K562 (cell line): ENCODE measurements around the gene GAL3ST2. TPM values are rescaled to one million over a fixed set of nuclear protein-coding genes. Genes with fewer than 3 reads are reported as not detected.
"Not testable (repeated sequence)": the region's sequence is repeated elsewhere in the genome, so short reads cannot be mapped to it uniquely, and the experiment has no call there.

ENCODE experiments used
- ATAC-seq: fragments of 200-7000 bp; cut with Tn5 transposase; 3 replicates; pipeline ENCODE4 v1.9.1; 2020; ENCODE audit warnings: moderate library complexity
- BruUV-seq: library from RNA; stranded (reverse); fragments of 400-500 nt; replicated peaks from 2 replicates; lab custom pipeline; 2021; lab: Mats Ljungman, UMichigan
- CTCF ChIA-PET: fragments of 300-600 bp; formaldehyde crosslinking; extraction: SDS; loops from one replicate; lab custom pipeline; 2021; ENCODE audit warnings: low intra/inter-chr PET ratio; lab: Yijun Ruan, JAX
- POLR2A ChIA-PET: fragments of 300-600, 350-650 bp; sonication (Branson Sonifier 250); formaldehyde crosslinking; extraction: SDS; loops from one replicate; lab custom pipeline; 2021; ENCODE audit warnings: antibody characterized with exemption, inconsistent platforms; lab: Yijun Ruan, JAX
- DNase-seq, 4 experiments: peaks; one replicate each; pipeline versions ENCODE4 v3.0.0 to v3.0.0-alpha.2; 2011 to 2018; ENCODE audit warnings: low spot score in 3 of 4, mixed read lengths in 3 of 4; ENCODE audit errors: extremely low read depth in 1 of 4
- FAIRE-seq: peaks from 2 replicates; lab custom pipeline; 2011; peaks lifted over from hg19 to GRCh38; lab: Jason Lieb, UNC
- H2AFZ ChIP-seq: 2 replicates; pipeline ENCODE4 v1.6.0; 2011; ENCODE audit warnings: low read depth, low read length, control low read depth, inconsistent platforms
- H3K27ac ChIP-seq: fragments of 200-600 bp; 3 replicates; pipeline ENCODE4 v1.8.0; 2011; ENCODE audit warnings: low read depth, mild to moderate bottlenecking, control low read depth, inconsistent platforms, low read length, moderate library complexity, mixed read lengths; ENCODE audit errors: extremely low read depth
- H3K27me3 ChIP-seq, 2 experiments: fragments of 300-600 bp in 1 of 2; 2 replicates in 1 of 2; 3 replicates in 1 of 2; pipeline versions ENCODE4 v1.6.0 to v1.8.0; 2011; ENCODE audit warnings: inconsistent platforms in 2 of 2, low read length in 2 of 2, mild to moderate bottlenecking in 1 of 2, mixed read lengths in 1 of 2, moderate library complexity in 1 of 2; ENCODE audit not compliant: control insufficient read depth in 2 of 2, insufficient read depth in 2 of 2
- H3K36me3 ChIP-seq: fragments of 300-600 bp; 3 replicates; pipeline ENCODE4 v1.8.0; 2011; ENCODE audit warnings: mild to moderate bottlenecking, low read length, inconsistent platforms; ENCODE audit not compliant: control insufficient read depth, insufficient read depth
- H3K4me1 ChIP-seq, 2 experiments: fragments of 200-600 bp in 1 of 2; replicated peaks in 1 of 2; 2 replicates in 1 of 2; 3 replicates in 1 of 2; pipeline versions ENCODE4 v1.5.1 to v1.8.0; 2011; ENCODE audit warnings: inconsistent platforms in 2 of 2, low read length in 2 of 2, mild to moderate bottlenecking in 1 of 2, mixed read lengths in 1 of 2, moderate library complexity in 1 of 2; ENCODE audit not compliant: control insufficient read depth in 2 of 2, insufficient read depth in 2 of 2
- H3K4me2 ChIP-seq: 2 replicates; pipeline ENCODE4 v1.6.1; 2011; ENCODE audit warnings: low read length, control low read depth, inconsistent platforms, mixed read lengths; ENCODE audit not compliant: insufficient read depth
- H3K4me3 ChIP-seq: fragments of 200-600 bp; sonication (generic), shearing (Covaris generic); 2 replicates; pipeline ENCODE4 v1.5.1; 2016; ENCODE audit warnings: control low read depth, inconsistent platforms
- H3K79me2 ChIP-seq: fragments of 200-600 bp; 3 replicates; pipeline ENCODE4 v1.8.0; 2011; ENCODE audit warnings: low read length, inconsistent platforms; ENCODE audit not compliant: control insufficient read depth, insufficient read depth
- H3K9ac ChIP-seq, 2 experiments: 2 replicates each; pipeline versions ENCODE4 v1.6.0 to v1.6.1; 2011; ENCODE audit warnings: low read depth in 2 of 2, low read length in 2 of 2, control low read depth in 1 of 2, inconsistent platforms in 1 of 2, mild to moderate bottlenecking in 1 of 2, mixed read lengths in 1 of 2; ENCODE audit not compliant: insufficient read depth in 1 of 2
- H3K9me1 ChIP-seq: one replicate; pipeline ENCODE4 v1.6.0; 2011; ENCODE audit warnings: inconsistent platforms, mild to moderate bottlenecking, low read length, moderate library complexity; ENCODE audit not compliant: control insufficient read depth, insufficient read depth
- H3K9me3 ChIP-seq: replicated peaks from 2 replicates; pipeline ENCODE4 v1.5.1; 2011; ENCODE audit warnings: low read depth, low read length, inconsistent platforms; ENCODE audit not compliant: control insufficient read depth, insufficient read depth
- H4K20me1 ChIP-seq: replicated peaks from 2 replicates; pipeline ENCODE4 v1.6.1; 2011; ENCODE audit warnings: low read length, inconsistent platforms, mixed read lengths; ENCODE audit not compliant: control insufficient read depth, insufficient read depth
- HDAC3 ChIP-seq: fragments of 450-650 bp; IDR thresholded peaks from 2 replicates; pipeline ENCODE4 v1.6.1; 2018; ENCODE audit warnings: borderline replicate concordance, mild to moderate bottlenecking, moderate library complexity; ENCODE audit not compliant: partially characterized antibody
- MECOM ChIP-seq: fragments of 250-450 bp; sonication (Bioruptor Pico); IDR thresholded peaks from 2 replicates; pipeline ENCODE4 v1.8.0; 2022; ENCODE audit warnings: inconsistent platforms
- RAD21 ChIP-seq, 2 experiments: fragments of 250-450 bp in 1 of 2; fragments of 450-650 bp in 1 of 2; sonication (Bioruptor Pico) in 1 of 2; formaldehyde crosslinking in 1 of 2; IDR thresholded peaks in 1 of 2; conservative IDR thresholded peaks in 1 of 2; 2 replicates each; pipeline versions ENCODE4 v1.4.0 to v1.8.0; 2020 to 2022; ENCODE audit warnings: mild to moderate bottlenecking in 2 of 2, moderate library complexity in 1 of 2
- ZEB2 ChIP-seq: fragments of 450-650 bp; IDR thresholded peaks from 2 replicates; pipeline ENCODE4 v1.6.1; 2016
- ZNF263 ChIP-seq: sonication (generic); formaldehyde crosslinking; IDR thresholded peaks from 2 replicates; pipeline ENCODE4 v1.8.0; 2022; ENCODE audit warnings: mild to moderate bottlenecking, missing genetic modification reagents, borderline replicate concordance
- ZNF384 ChIP-seq: IDR thresholded peaks from 2 replicates; pipeline ENCODE4 v1.6.1; 2012; ENCODE audit warnings: low read depth, low read length, improper control_type of control experiment
- ZNF431 ChIP-seq: sonication (generic); formaldehyde crosslinking; IDR thresholded peaks from 2 replicates; pipeline ENCODE4 v1.8.0; 2022; ENCODE audit warnings: mild to moderate bottlenecking, missing genetic modification reagents
- ZNF445 ChIP-seq: fragments of 250-450 bp; sonication (Bioruptor Pico); IDR thresholded peaks from 2 replicates; pipeline ENCODE4 v1.4.0; 2020; ENCODE audit warnings: low read depth, mild to moderate bottlenecking, moderate library complexity
- ZNF717 ChIP-seq: fragments of 250-450 bp; sonication (Bioruptor Pico); IDR thresholded peaks from 2 replicates; pipeline ENCODE4 v1.5.0; 2021
- WGBS: fragments of 100-300 bp; shearing (Covaris generic); methylation state at CpG from one replicate; pipeline ENCODE4 v1.1.6; 2016; ENCODE audit warnings: low coverage, mixed read lengths; ENCODE audit not compliant: insufficient coverage; ENCODE audit errors: missing lambda C conversion rate; 5-methylcytosine and 5-hydroxymethylcytosine counted together
- in situ Hi-C: fragments of 300-500 bp; cut with MboI; formaldehyde crosslinking; loops from 4 replicates; pipeline ENCODE4 v1.15.0; 2018; ENCODE audit warnings: inconsistent platforms, mixed read lengths
- intact Hi-C: fragments of 100-400 bp; cut with micrococcal nuclease; formaldehyde crosslinking; loops from 2 replicates; pipeline ENCODE4 v1.14.2; 2022
- polyA plus RNA-seq, 8 experiments: library from polyadenylated mRNA; depleted of rRNA in 4 of 8; stranded (reverse) in 5 of 8; unstranded in 3 of 8; fragments of >200 nt; fragmentation: Nextera tagmentation in 2 of 8; fragmentation: Illumina TruSeq in 1 of 8; extraction: Ambion mirVana in 2 of 8; extraction: Trizol in 1 of 8; gene quantifications; 2 replicates each; pipeline versions ENCODE4 v1.2.1 to v1.2.3, GENCODE V29; 2011 to 2014; ENCODE audit warnings: inconsistent platforms in 1 of 8, missing spikeins in 1 of 8
- total RNA-seq, 7 experiments: library from RNA; depleted of rRNA in 6 of 7; stranded (reverse); fragments of >200 nt in 6 of 7; fragmentation: Illumina TruSeq in 2 of 7; extraction: Trizol in 2 of 7; gene quantifications; 2 replicates each; pipeline versions ENCODE4 v1.2.1 to v1.2.3, GENCODE V29; 2011 to 2021; ENCODE audit warnings: low replicate concordance in 1 of 7
- TF ChIP-seq, protein P1 (sequence below), 2 experiments: fragments of 200-800 bp in 1 of 2; sonication (Bioruptor generic) in 1 of 2; sonication (generic) in 1 of 2; formaldehyde crosslinking in 1 of 2; IDR thresholded peaks in 1 of 2; conservative IDR thresholded peaks in 1 of 2; 2 replicates each; pipeline versions ENCODE4 v1.5.0 to v1.6.1; 2016 to 2020; ENCODE audit warnings: missing compliant biosample characterization in 1 of 2, missing genetic modification characterization in 1 of 2, missing genetic modification reagents in 1 of 2

GAL3ST2 gene
- total and polyA plus RNA-seq, 9 of the 15 experiments (the other 6 are each of a cell fraction or from before 2014, with no cell fraction given): 0.42 TPM; not detected in 8

GRCh38 chr2:241742320-241742939, 34.2 kb upstream of the GAL3ST2 start:
- Histone ChIP-seq H3K9me3 (peaks cover 2% of the 10 kb centered on the region; the same call in 1 of the 2 replicates), H3K27ac (no peak overlapping the region), H3K4me2 (no peak overlapping the region), H4K20me1 (no peaks in the 10 kb centered on the region), H3K27me3 (no peaks in the 10 kb centered on the region), H3K79me2 (no peaks in the 10 kb centered on the region; the same call in 2 of the 3 replicates), H3K4me1 (peaks cover 0 to 31% of the 10 kb centered on the region in 2 experiments; a peak in 2 of 5 replicates), H3K9me1 (no peaks in the 10 kb centered on the region), H3K4me3 (no peak overlapping the region), H3K36me3 (peaks cover 38% of the 10 kb centered on the region; the same call in 1 of the 3 replicates), H3K9ac (peak overlapping the region in 1 of 2 experiments; percentile 52; a peak in 1 of 4 replicates), H2AFZ (no peak overlapping the region)
- in situ Hi-C loops: no loop called here
- TF ChIP-seq RAD21 (CRISPR knock-in tag; conservative IDR thresholded peaks at IDR 0.05 in 1 of 2, IDR thresholded peaks at IDR 0.05 in 1 of 2) (no peak), ZEB2 (no peak), MECOM (no peak), HDAC3 (no peak), ZNF384 (no peak), ZNF431 (CRISPR knock-in tag) (no peak), ZNF445 (CRISPR knock-in tag) (no peak), ZNF717 (CRISPR knock-in tag) (no peak), ZNF263 (CRISPR knock-in tag) (no peak)
- TF ChIP-seq, protein P1, sequence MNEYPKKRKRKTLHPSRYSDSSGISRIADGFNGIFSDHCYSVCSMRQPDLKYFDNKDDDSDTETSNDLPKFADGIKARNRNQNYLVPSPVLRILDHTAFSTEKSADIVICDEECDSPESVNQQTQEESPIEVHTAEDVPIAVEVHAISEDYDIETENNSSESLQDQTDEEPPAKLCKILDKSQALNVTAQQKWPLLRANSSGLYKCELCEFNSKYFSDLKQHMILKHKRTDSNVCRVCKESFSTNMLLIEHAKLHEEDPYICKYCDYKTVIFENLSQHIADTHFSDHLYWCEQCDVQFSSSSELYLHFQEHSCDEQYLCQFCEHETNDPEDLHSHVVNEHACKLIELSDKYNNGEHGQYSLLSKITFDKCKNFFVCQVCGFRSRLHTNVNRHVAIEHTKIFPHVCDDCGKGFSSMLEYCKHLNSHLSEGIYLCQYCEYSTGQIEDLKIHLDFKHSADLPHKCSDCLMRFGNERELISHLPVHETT (CRISPR knock-in tag; conservative IDR thresholded peaks at IDR 0.05 in 1 of 2, IDR thresholded peaks at IDR 0.05 in 1 of 2): no peak
- ChIA-PET POLR2A (no interaction called here), CTCF (no interaction called here)
- ATAC-seq (no peak), FAIRE-seq (no peak), DNase-seq (no peak)
- intact Hi-C loops: no loop called here
- 97% methylated on average over 17 of the region's 28 CpGs for WGBS
- BruUV-seq: no TSS peak

- FAIRE-seq, intact Hi-C loops, CTCF ChIA-PET, H3K79me2 ChIP-seq, H4K20me1 ChIP-seq, BruUV-seq, H3K4me3 ChIP-seq, H3K27ac ChIP-seq, DNase-seq, H3K9ac ChIP-seq, H3K9me1 ChIP-seq, H3K27me3 ChIP-seq, in situ Hi-C loops, ATAC-seq, H3K9me3 ChIP-seq, H3K4me2 ChIP-seq, POLR2A ChIA-PET, H2AFZ ChIP-seq: not testable (repeated sequence)
- Histone ChIP-seq H3K4me1 (peaks cover 0 to 30% of the 10 kb centered on the region in 2 experiments; a peak in 2 of 5 replicates), H3K36me3 (peaks cover 37% of the 10 kb centered on the region; the same call in 1 of the 3 replicates)
- 100% methylated on average over 4 of the region's 15 CpGs for WGBS
Measured at GRCh38 chr2:241743008-241743407, 33.6 kb upstream of the GAL3ST2 start.
